Measurements from ENCODE around the gene FFAR1. TPM values are rescaled to one million over a fixed set of nuclear protein-coding genes. Genes with fewer than 3 reads are reported as not detected.

FFAR1 gene
- total and polyA plus RNA-seq, 2 donors (not counting 1 experiment from before 2014, with no cell fraction given): 3.0 to 17.9 TPM

DNA sequence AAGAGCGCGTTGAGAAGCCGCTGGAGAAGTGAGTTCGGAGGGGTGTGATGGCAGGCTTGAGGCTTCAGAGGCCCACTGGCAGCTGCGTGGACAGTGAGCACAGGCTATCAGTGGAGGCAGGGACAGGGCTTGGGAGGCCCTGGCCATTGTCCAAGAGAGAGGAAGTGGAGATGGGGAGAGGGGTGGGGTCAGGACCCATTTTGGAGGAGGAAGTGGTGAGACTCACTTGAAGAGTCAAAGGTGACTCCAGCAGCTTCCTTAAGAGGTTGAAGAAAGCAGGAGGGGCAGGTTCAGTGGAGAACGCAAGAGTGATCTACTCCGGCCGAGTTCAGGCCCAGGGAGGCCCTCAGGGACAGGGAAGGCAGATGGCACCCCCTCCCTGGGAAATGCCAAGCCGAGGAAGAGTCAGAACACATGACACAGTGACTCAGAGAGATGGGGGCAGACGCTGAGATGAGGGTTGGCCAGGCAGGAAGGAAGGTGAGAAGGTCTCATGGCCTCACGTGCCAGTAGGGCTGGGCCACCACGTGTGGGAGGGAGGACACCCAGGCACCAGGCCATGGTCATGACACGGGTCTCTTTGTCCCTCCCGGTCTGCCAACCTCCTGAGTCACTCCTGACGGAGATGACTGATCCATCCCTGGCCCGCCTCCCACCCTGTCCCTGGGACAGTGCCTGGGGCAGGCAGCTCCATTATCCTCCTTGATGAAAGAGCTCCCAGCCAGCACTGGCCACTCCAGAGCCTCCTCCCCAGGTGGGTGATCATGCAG lies 28.8 kb upstream of the FFAR1 start:
- H4K20me1 ChIP-seq (ENCODE audit: control insufficient read depth, insufficient read depth, low read length, poor library complexity, severe bottlenecking): no peaks in the 10 kb centered on the region
- H3K9ac ChIP-seq (ENCODE audit: low read length): peak overlapping the region; percentile 26
- peaks cover 34% of the 10 kb centered on the region for H3K79me2 ChIP-seq (ENCODE audit: control insufficient read depth, insufficient read depth, low read length)
- H3K36me3 ChIP-seq (replicated peaks in 1 of 2; ENCODE audit: control extremely low read depth in 1 of 2, control insufficient read depth in 1 of 2, extremely low read depth in 1 of 2, insufficient read depth in 2 of 2, low read length in 1 of 2): no peaks in the 10 kb centered on the region
- DNase-seq (peak; percentile 65), ATAC-seq (ENCODE audit: low read depth) (peak; percentile 25)
- intact Hi-C loops (cut with micrococcal nuclease): no loop called here
- peak overlapping the region; percentile 94 to 97 for H3K27ac ChIP-seq (ENCODE audit: low read length in 2 of 2)
- ChIA-PET POLR2A (interaction anchor here (0.6 to 8.3 kb wide), 4 partner anchors 12 to 252 kb away, joined by 3 to 106 read pairs (median 5); partner anchors contain the start of gene CD22), CTCF (interaction anchor here (1.1 to 5.0 kb wide), 9 partner anchors 10 to 150 kb away, joined by 3 to 26 read pairs (median 6); partner anchors contain the start of genes CD22 and FFAR1)
- TF ChIP-seq, protein P1, sequence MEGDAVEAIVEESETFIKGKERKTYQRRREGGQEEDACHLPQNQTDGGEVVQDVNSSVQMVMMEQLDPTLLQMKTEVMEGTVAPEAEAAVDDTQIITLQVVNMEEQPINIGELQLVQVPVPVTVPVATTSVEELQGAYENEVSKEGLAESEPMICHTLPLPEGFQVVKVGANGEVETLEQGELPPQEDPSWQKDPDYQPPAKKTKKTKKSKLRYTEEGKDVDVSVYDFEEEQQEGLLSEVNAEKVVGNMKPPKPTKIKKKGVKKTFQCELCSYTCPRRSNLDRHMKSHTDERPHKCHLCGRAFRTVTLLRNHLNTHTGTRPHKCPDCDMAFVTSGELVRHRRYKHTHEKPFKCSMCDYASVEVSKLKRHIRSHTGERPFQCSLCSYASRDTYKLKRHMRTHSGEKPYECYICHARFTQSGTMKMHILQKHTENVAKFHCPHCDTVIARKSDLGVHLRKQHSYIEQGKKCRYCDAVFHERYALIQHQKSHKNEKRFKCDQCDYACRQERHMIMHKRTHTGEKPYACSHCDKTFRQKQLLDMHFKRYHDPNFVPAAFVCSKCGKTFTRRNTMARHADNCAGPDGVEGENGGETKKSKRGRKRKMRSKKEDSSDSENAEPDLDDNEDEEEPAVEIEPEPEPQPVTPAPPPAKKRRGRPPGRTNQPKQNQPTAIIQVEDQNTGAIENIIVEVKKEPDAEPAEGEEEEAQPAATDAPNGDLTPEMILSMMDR (IDR thresholded peaks at IDR 0.05): no peak
- no peak for TF ChIP-seq EZH2 (IDR thresholded peaks at IDR 0.05; ENCODE audit: borderline replicate concordance, insufficient read depth, low read depth, low read length, poor library complexity, severe bottlenecking)
- no peaks in the 10 kb centered on the region for H3K27me3 ChIP-seq (replicated peaks in 1 of 4; ENCODE audit: control extremely low read depth in 1 of 4, control insufficient read depth in 3 of 4, insufficient read depth in 4 of 4, low read length in 3 of 4)
- Mint-ChIP-seq H3K4me1 (peaks cover 84% of the 10 kb centered on the region), H3K4me3 (peak overlapping the region; percentile 75), H3K27ac (peak overlapping the region; percentile 91), H3K9me3 (ENCODE audit: insufficient read depth) (no peaks in the 10 kb centered on the region), H3K27me3 (no peaks in the 10 kb centered on the region)
- H3K9me3 ChIP-seq (ENCODE audit: control extremely low read depth in 1 of 3, control insufficient read depth in 2 of 3, insufficient read depth in 1 of 3, low read length in 2 of 3): peaks cover 0 to 3% (median 0%) of the 10 kb centered on the region in 3 donors
- H3K4me3 ChIP-seq (ENCODE audit: control extremely low read depth in 1 of 5, extremely low read depth in 1 of 5, insufficient read depth in 1 of 5, low read depth in 2 of 5, low read length in 4 of 5): peak overlapping the region in 1 of 5 experiments; percentile 53
- 51% methylated on average over 16 of the region's 16 CpGs for WGBS (ENCODE audit: insufficient coverage)
- peak overlapping the region; percentile 84 for H3K4me2 ChIP-seq (replicated peaks; ENCODE audit: low read depth, low read length, poor library complexity, severe bottlenecking)
- H2AFZ ChIP-seq (ENCODE audit: insufficient read depth, low read depth, low read length, poor library complexity, severe bottlenecking): no peak overlapping the region
- peaks cover 81 to 97% of the 10 kb centered on the region in 2 donors for H3K4me1 ChIP-seq (ENCODE audit: control insufficient read depth in 2 of 2, insufficient read depth in 2 of 2, low read length in 2 of 2)
